ENCODE measurements around the gene BCL10. TPM values are rescaled to one million over a fixed set of nuclear protein-coding genes. Genes with fewer than 3 reads are reported as not detected.

Gene BCL10
- total RNA-seq, 1 donor from 2014 or later = 43.0 TPM

DNA sequence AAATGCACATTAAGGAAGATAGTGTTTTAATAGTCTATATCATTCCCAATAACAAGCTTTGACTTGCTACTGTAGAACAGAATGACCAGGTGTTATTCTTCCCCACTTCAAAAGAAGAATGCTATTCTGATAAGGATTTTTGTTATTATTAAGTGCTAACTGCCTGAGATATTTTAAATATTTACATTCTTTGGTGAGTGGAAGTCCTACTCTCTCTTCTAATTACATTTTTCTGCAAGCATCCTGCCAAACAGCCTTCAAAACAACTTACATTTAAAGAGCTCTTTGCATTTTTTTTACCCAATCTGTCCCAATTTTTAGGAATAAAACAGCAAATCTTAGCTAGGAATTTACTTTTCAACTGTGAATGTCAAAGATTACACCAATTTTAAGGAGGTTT lies 52.1 kb downstream of the BCL10 start:
- no peaks in the 10 kb centered on the region for H3K27me3 ChIP-seq (ENCODE audit: control insufficient read depth, insufficient read depth, low read length)
- DNase-seq (ENCODE audit: low read depth) = no peak
- no peaks in the 10 kb centered on the region for H3K36me3 ChIP-seq (ENCODE audit: control insufficient read depth, insufficient read depth, low read length)
- H3K4me3 ChIP-seq (ENCODE audit: low read depth, low read length) = no peak overlapping the region
- TF ChIP-seq, protein P1, sequence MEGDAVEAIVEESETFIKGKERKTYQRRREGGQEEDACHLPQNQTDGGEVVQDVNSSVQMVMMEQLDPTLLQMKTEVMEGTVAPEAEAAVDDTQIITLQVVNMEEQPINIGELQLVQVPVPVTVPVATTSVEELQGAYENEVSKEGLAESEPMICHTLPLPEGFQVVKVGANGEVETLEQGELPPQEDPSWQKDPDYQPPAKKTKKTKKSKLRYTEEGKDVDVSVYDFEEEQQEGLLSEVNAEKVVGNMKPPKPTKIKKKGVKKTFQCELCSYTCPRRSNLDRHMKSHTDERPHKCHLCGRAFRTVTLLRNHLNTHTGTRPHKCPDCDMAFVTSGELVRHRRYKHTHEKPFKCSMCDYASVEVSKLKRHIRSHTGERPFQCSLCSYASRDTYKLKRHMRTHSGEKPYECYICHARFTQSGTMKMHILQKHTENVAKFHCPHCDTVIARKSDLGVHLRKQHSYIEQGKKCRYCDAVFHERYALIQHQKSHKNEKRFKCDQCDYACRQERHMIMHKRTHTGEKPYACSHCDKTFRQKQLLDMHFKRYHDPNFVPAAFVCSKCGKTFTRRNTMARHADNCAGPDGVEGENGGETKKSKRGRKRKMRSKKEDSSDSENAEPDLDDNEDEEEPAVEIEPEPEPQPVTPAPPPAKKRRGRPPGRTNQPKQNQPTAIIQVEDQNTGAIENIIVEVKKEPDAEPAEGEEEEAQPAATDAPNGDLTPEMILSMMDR (IDR thresholded peaks at IDR 0.05; ENCODE audit: insufficient read depth, low read length, poor library complexity, severe bottlenecking) = no peak

DNA sequence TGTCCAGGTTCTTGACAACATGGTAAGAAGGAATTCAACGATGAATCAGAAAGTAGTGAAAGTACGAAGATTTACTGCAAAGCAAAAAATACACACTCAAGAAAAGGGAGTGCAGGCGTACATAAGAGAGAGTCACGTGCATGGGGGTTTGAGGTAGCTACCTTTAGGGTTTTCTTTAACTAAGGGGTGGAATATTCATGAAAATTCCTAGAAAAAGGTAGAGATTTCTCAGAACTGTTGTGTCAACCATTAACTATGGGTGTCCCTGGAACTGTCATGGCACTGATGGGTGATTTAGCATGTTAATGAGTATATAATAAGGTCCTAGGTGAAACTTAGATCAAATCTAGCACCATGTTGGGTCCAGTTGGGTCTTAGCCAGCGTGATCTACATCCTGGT lies 53.1 kb downstream of the BCL10 start:
- Histone ChIP-seq H3K36me3 (ENCODE audit: control insufficient read depth, insufficient read depth, low read length) (no peaks in the 10 kb centered on the region), H3K27me3 (ENCODE audit: control insufficient read depth, insufficient read depth, low read length) (no peaks in the 10 kb centered on the region), H3K4me3 (ENCODE audit: low read depth, low read length) (no peak overlapping the region)
- TF ChIP-seq, protein P1 (IDR thresholded peaks at IDR 0.05; ENCODE audit: insufficient read depth, low read length, poor library complexity, severe bottlenecking) = no peak
- DNase-seq (ENCODE audit: low read depth) = no peak

DNA sequence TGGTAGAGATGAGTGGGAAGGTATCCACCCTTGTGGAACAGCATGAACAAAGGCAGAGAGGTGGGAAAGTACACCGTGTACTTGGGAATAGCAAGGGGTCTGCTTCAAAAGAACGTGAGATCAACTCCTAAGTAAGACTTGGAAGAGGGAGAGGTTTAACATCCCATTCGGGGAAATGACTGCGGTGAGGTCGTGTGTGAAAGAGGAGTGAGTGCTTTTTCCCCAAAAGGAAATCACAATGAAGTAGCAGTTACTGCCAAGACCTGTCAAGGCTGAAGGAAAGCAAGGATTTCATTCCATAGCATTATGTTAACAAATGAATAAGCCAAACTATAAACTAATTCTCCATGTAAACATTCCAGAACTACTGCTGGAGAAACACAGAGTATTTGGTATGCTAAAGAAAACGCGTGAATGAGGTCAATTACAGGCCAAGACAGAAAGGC lies 55.7 kb downstream of the BCL10 start:
- TF ChIP-seq, protein P1 (IDR thresholded peaks at IDR 0.05; ENCODE audit: insufficient read depth, low read length, poor library complexity, severe bottlenecking) = no peak

DNA sequence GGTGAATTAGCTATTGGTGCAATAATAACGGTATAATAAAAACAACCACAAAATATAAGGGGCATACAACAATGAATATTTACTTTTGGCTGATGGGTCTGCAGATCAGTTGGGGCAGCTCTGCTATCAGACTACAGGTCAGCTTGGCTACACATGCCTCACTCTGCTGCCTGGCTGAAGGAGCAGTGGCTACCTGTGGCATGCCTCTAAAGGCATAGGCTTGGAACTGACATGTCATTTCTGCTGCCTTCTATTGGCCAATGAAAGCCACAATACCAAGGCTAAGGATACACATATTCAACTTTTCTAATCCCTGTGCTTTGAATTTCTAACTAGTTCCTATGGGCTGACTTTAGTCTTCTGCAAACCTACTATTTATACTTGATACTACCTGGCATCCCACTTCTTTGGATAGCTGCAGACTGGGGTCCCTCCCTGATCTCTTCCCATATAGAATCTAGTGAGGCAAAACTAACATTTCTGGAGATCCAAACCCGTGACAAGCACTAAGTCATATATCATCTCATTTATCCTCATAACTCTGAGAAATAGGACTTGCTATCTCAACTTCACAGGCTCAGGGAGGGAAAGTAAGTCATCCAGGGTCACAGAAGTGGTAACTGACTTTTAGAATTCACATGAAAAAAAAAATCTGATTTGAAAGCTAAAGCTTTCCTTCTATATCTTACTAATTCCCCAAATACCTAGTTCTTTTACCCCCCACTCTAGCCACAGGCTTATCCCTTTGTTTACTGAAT lies 56.4 kb downstream of the BCL10 start:
- no peaks in the 10 kb centered on the region for H3K27me3 ChIP-seq (ENCODE audit: control insufficient read depth, insufficient read depth, low read length)
- H3K4me3 ChIP-seq (ENCODE audit: low read depth, low read length) = no peak overlapping the region

More for the DNA sequence above, 55.7 kb downstream of the BCL10 start:
- H3K27me3 ChIP-seq (ENCODE audit: control insufficient read depth, insufficient read depth, low read length) = no peaks in the 10 kb centered on the region
- DNase-seq (ENCODE audit: low read depth) = no peak
- no peaks in the 10 kb centered on the region for H3K36me3 ChIP-seq (ENCODE audit: control insufficient read depth, insufficient read depth, low read length)
- H3K4me3 ChIP-seq (ENCODE audit: low read depth, low read length) = no peak overlapping the region

DNA sequence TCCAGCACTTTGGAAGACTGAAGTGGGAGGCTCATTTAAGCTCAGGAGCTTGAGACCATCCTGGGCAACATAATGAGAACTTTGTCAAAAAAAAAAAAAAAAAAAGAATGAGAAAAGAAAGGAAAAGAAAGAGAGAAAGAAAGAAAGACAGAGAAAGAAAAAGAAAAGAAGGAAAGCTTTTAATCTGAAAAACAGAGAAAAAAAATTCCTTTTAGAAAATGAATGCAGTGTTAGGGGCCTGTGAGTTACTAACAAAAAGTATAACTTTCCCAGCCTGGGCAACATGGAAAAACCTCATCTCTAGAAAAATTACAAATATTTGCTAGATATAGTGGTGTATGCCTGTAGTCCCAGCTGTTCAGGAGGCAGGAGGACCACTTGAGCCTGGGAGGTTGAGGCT lies 59.7 kb downstream of the BCL10 start:
- DNase-seq (ENCODE audit: low read depth) = no peak
- no peaks in the 10 kb centered on the region for H3K27me3 ChIP-seq (ENCODE audit: control insufficient read depth, insufficient read depth, low read length)
- H3K36me3 ChIP-seq (ENCODE audit: control insufficient read depth, insufficient read depth, low read length) = no peaks in the 10 kb centered on the region
- TF ChIP-seq, protein P1 (IDR thresholded peaks at IDR 0.05; ENCODE audit: insufficient read depth, low read length, poor library complexity, severe bottlenecking) = no peak
- H3K4me3 ChIP-seq (ENCODE audit: low read depth, low read length) = no peak overlapping the region

More for the DNA sequence above, 56.4 kb downstream of the BCL10 start:
- TF ChIP-seq, protein P1 (IDR thresholded peaks at IDR 0.05; ENCODE audit: insufficient read depth, low read length, poor library complexity, severe bottlenecking) = no peak
- no peak for DNase-seq (ENCODE audit: low read depth)
- H3K36me3 ChIP-seq (ENCODE audit: control insufficient read depth, insufficient read depth, low read length) = no peaks in the 10 kb centered on the region

Other genes with a start within 250 kb of the BCL10 start
- gene MCOLN3, start 228.1 kb downstream of the BCL10 start, total RNA-seq = 11.6 and 13.6 TPM in 2 replicates
- gene SYDE2, start 75.6 kb downstream of the BCL10 start, total RNA-seq = 4.2 and 7.6 TPM in 2 replicates
- gene C1orf52, start 17.0 kb downstream of the BCL10 start, total RNA-seq = 14.1 and 16.2 TPM in 2 replicates
- 32.6 and 33.4 TPM in 2 replicates for gene DDAH1, start 188.5 kb upstream of the BCL10 start, total RNA-seq

Data from kidney epithelial cell (primary cell).